ENCODE data around the gene ZNF800.

- TF ChIP-seq CTCF (conservative IDR thresholded peaks at IDR 0.05; ENCODE audit: low read depth, low read length) = no peak
- TF ChIP-seq EZH2 (IDR thresholded peaks at IDR 0.05; ENCODE audit: borderline replicate concordance, low read depth, low read length, poor library complexity, severe bottlenecking) = no peak
These were observed 10.0 kb downstream of the ZNF800 start for GRCh38 chr7:127382301-127383085.

Measured in A673 (cell line).